ENCODE results near the gene RNF213.

The RNF213 gene

GRCh38 chr17:80227156-80227555 lies 33.5 kb upstream of the RNF213 start:
- no peak overlapping the region for H3K9ac ChIP-seq (ENCODE audit: low read length)
- no peak overlapping the region for H2AFZ ChIP-seq (ENCODE audit: low read length)
- H3K27me3 ChIP-seq (ENCODE audit: insufficient read depth, low read length): peaks cover 6% of the 10 kb centered on the region; the same call in 1 of the 2 replicates
- H3K4me1 ChIP-seq (ENCODE audit: insufficient read depth, low read length, severe bottlenecking): no peaks in the 10 kb centered on the region
- H4K20me1 ChIP-seq (ENCODE audit: insufficient read depth, low read length): no peaks in the 10 kb centered on the region
- no peaks in the 10 kb centered on the region for H3F3A ChIP-seq (ENCODE audit: insufficient read depth, low read length)
- H3K4me3 ChIP-seq (ENCODE audit: low read depth, low read length, poor library complexity, severe bottlenecking): no peak overlapping the region
- TF ChIP-seq EZH2 (IDR thresholded peaks at IDR 0.05; ENCODE audit: borderline replicate concordance, low read length): no peak
- H3K9me3 ChIP-seq (ENCODE audit: low read length): 0 out of 2 replicates have a peak, but pooled peaks cover 2% of the 10 kb centered on the region
- H3K4me2 ChIP-seq (ENCODE audit: low read length): no peak overlapping the region
- H3K36me3 ChIP-seq (ENCODE audit: insufficient read depth, low read length): no peaks in the 10 kb centered on the region
- no peak overlapping the region for H3K27ac ChIP-seq (ENCODE audit: low read depth, low read length, poor library complexity, severe bottlenecking)
- no peaks in the 10 kb centered on the region for H3K9me2 ChIP-seq (ENCODE audit: low read depth, low read length)
- H3K79me2 ChIP-seq (ENCODE audit: insufficient read depth, low read length): no peaks in the 10 kb centered on the region

GRCh38 chr17:80227666-80228065 lies 33.0 kb upstream of the RNF213 start:
- no peaks in the 10 kb centered on the region for H3K79me2 ChIP-seq (ENCODE audit: insufficient read depth, low read length)
- H3K4me2 ChIP-seq (ENCODE audit: low read length): no peak overlapping the region
- H3K27ac ChIP-seq (ENCODE audit: low read depth, low read length, poor library complexity, severe bottlenecking): no peak overlapping the region
- H3F3A ChIP-seq (ENCODE audit: insufficient read depth, low read length): no peaks in the 10 kb centered on the region
- H3K9me3 ChIP-seq (ENCODE audit: low read length): peaks cover 6% of the 10 kb centered on the region
- H4K20me1 ChIP-seq (ENCODE audit: insufficient read depth, low read length): no peaks in the 10 kb centered on the region
- no peaks in the 10 kb centered on the region for H3K36me3 ChIP-seq (ENCODE audit: insufficient read depth, low read length)
- no peaks in the 10 kb centered on the region for H3K4me1 ChIP-seq (ENCODE audit: insufficient read depth, low read length, severe bottlenecking)
- TF ChIP-seq CTCF (IDR thresholded peaks at IDR 0.05; ENCODE audit: low read length) (no peak), EZH2 (IDR thresholded peaks at IDR 0.05; ENCODE audit: borderline replicate concordance, low read length) (no peak)
- no peak overlapping the region for H2AFZ ChIP-seq (ENCODE audit: low read length)
- H3K4me3 ChIP-seq (ENCODE audit: low read depth, low read length, poor library complexity, severe bottlenecking): no peak overlapping the region
- no peaks in the 10 kb centered on the region for H3K9me2 ChIP-seq (ENCODE audit: low read depth, low read length)
- H3K27me3 ChIP-seq (ENCODE audit: insufficient read depth, low read length): peaks cover 6% of the 10 kb centered on the region
- no peak overlapping the region for H3K9ac ChIP-seq (ENCODE audit: low read length)

DNA sequence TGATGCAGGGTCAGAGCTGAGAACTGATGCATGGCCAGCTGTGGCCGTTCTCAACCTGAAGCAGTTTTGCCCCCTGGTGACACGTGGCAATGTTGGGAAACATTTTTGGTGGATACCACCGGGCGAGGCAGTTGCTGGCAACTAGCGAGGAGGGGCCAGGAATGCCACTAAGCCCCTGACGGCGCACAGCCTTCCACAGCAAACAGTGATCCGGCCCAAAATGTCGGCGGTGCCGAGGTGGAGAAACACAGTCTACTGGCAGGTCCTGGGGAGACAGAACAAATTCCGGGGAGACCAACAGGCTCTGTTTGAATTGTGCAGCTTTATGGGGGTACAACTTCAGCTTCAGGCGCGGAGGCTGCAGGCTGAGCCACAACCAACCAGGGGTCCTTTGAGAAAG lies 32.2 kb upstream of the RNF213 start:
- TF ChIP-seq CTCF (IDR thresholded peaks at IDR 0.05; ENCODE audit: low read length) (no peak), EZH2 (IDR thresholded peaks at IDR 0.05; ENCODE audit: borderline replicate concordance, low read length) (no peak)
- no peak overlapping the region for H3K4me3 ChIP-seq (ENCODE audit: low read depth, low read length, poor library complexity, severe bottlenecking)
- no peaks in the 10 kb centered on the region for H4K20me1 ChIP-seq (ENCODE audit: insufficient read depth, low read length)
- no peaks in the 10 kb centered on the region for H3F3A ChIP-seq (ENCODE audit: insufficient read depth, low read length)
- H3K79me2 ChIP-seq (ENCODE audit: insufficient read depth, low read length): no peaks in the 10 kb centered on the region
- H3K4me2 ChIP-seq (ENCODE audit: low read length): no peak overlapping the region
- H3K4me1 ChIP-seq (ENCODE audit: insufficient read depth, low read length, severe bottlenecking): no peaks in the 10 kb centered on the region
- no peak overlapping the region for H2AFZ ChIP-seq (ENCODE audit: low read length)
- H3K27me3 ChIP-seq (ENCODE audit: insufficient read depth, low read length): peaks cover 6% of the 10 kb centered on the region
- no peaks in the 10 kb centered on the region; the same call in 1 of the 2 replicates for H3K36me3 ChIP-seq (ENCODE audit: insufficient read depth, low read length)
- peaks cover 7% of the 10 kb centered on the region for H3K9me3 ChIP-seq (ENCODE audit: low read length)
- no peak overlapping the region for H3K9ac ChIP-seq (ENCODE audit: low read length)
- no peaks in the 10 kb centered on the region for H3K9me2 ChIP-seq (ENCODE audit: low read depth, low read length)
- no peak overlapping the region for H3K27ac ChIP-seq (ENCODE audit: low read depth, low read length, poor library complexity, severe bottlenecking)

GRCh38 chr17:80229011-80229410 lies 31.6 kb upstream of the RNF213 start:
- H2AFZ ChIP-seq (ENCODE audit: low read length): no peak overlapping the region
- no peaks in the 10 kb centered on the region for H3K4me1 ChIP-seq (ENCODE audit: insufficient read depth, low read length, severe bottlenecking)
- no peak overlapping the region for H3K9ac ChIP-seq (ENCODE audit: low read length)
- no peaks in the 10 kb centered on the region for H4K20me1 ChIP-seq (ENCODE audit: insufficient read depth, low read length)
- H3K79me2 ChIP-seq (ENCODE audit: insufficient read depth, low read length): no peaks in the 10 kb centered on the region
- H3K36me3 ChIP-seq (ENCODE audit: insufficient read depth, low read length): no peaks in the 10 kb centered on the region; the same call in 1 of the 2 replicates
- H3K9me2 ChIP-seq (ENCODE audit: low read depth, low read length): no peaks in the 10 kb centered on the region
- H3K9me3 ChIP-seq (ENCODE audit: low read length): peaks cover 7% of the 10 kb centered on the region
- no peak overlapping the region for H3K4me3 ChIP-seq (ENCODE audit: low read depth, low read length, poor library complexity, severe bottlenecking)
- no peak overlapping the region for H3K27ac ChIP-seq (ENCODE audit: low read depth, low read length, poor library complexity, severe bottlenecking)
- H3K27me3 ChIP-seq (ENCODE audit: insufficient read depth, low read length): peaks cover 5% of the 10 kb centered on the region
- no peak overlapping the region for H3K4me2 ChIP-seq (ENCODE audit: low read length)
- no peaks in the 10 kb centered on the region for H3F3A ChIP-seq (ENCODE audit: insufficient read depth, low read length)
- TF ChIP-seq CTCF (IDR thresholded peaks at IDR 0.05; ENCODE audit: low read length): no peak
- no peak for TF ChIP-seq EZH2 (IDR thresholded peaks at IDR 0.05; ENCODE audit: borderline replicate concordance, low read length)
